C4-2B (cell line): ENCODE data around the gene GRM7.

ENCODE experiments used
- ZFX ChIP-seq: fragments of 450-650 bp; IDR thresholded peaks from 2 replicates; pipeline ENCODE4 v1.6.1; 2017
- TF ChIP-seq, protein P1 (sequence below): fragments of 450-650 bp; conservative IDR thresholded peaks from 2 replicates; pipeline ENCODE4 v1.5.1; 2017; ENCODE audit warnings: mild to moderate bottlenecking

DNA sequence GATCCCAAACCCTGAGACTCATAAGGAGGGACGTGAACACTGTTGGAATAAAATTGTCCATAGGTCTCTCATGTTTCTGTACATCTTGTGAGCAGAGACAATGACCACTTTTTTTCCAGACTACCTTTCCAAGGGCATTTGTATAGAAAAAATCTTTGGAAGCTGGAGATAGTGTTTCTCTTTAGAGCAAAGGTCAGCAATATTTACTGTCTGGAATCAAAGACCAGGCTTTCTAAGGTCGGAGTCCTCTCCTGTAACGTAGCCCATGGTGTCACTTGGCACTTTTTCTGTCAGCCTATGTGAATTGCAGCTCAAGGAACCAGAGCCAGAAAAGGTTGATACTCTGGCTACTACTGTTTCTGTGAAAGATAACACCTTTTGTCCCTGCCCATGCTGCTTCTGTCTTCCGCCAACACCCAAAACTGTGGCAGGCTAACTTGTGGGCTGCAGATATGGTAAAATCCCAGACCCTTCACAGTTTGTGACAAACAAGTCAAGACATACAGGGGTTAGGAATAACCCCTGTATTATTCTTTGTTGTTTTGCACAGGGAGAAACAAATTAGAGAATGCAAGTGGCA is 578.3 kb downstream of the GRM7 start:
- TF ChIP-seq, protein P1, sequence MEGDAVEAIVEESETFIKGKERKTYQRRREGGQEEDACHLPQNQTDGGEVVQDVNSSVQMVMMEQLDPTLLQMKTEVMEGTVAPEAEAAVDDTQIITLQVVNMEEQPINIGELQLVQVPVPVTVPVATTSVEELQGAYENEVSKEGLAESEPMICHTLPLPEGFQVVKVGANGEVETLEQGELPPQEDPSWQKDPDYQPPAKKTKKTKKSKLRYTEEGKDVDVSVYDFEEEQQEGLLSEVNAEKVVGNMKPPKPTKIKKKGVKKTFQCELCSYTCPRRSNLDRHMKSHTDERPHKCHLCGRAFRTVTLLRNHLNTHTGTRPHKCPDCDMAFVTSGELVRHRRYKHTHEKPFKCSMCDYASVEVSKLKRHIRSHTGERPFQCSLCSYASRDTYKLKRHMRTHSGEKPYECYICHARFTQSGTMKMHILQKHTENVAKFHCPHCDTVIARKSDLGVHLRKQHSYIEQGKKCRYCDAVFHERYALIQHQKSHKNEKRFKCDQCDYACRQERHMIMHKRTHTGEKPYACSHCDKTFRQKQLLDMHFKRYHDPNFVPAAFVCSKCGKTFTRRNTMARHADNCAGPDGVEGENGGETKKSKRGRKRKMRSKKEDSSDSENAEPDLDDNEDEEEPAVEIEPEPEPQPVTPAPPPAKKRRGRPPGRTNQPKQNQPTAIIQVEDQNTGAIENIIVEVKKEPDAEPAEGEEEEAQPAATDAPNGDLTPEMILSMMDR = no peak
- no peak for TF ChIP-seq ZFX
